ENCODE measurements around the gene GAS7.
A peak's percentile ranks its signal among the peaks of the same experiment; 100 is the strongest.

Gene GAS7

GRCh38 chr17:10144456-10144855, 54.0 kb downstream of the GAS7 start:
- POLR2A ChIA-PET, result no interaction called here
- H3K4me1 ChIP-seq (ENCODE audit: control extremely low read depth in 1 of 4, control insufficient read depth in 4 of 4, insufficient read depth in 4 of 4, low read length in 3 of 4), result peaks cover 5 to 35% (median 13%) of the 10 kb centered on the region in 4 experiments
- no peak for DNase-seq

GRCh38 chr17:10141436-10141835, 57.0 kb downstream of the GAS7 start:
- no peak overlapping the region for H3K4me3 ChIP-seq (ENCODE audit: control insufficient read depth in 1 of 7, extremely low read depth in 1 of 7, insufficient read depth in 4 of 7, low read depth in 2 of 7, low read length in 6 of 7)
- H3K4me1 ChIP-seq (ENCODE audit: control extremely low read depth in 1 of 4, control insufficient read depth in 4 of 4, insufficient read depth in 4 of 4, low read length in 3 of 4), result peaks cover 0 to 23% (median 4%) of the 10 kb centered on the region in 4 experiments
- POLR2A ChIA-PET, result no interaction called here
- no peaks in the 10 kb centered on the region for H3K27me3 ChIP-seq (replicated peaks in 2 of 5; ENCODE audit: control insufficient read depth in 4 of 5, insufficient read depth in 5 of 5, low read length in 4 of 5)
- H3K27ac ChIP-seq (ENCODE audit: insufficient read depth in 1 of 2, low read depth in 1 of 2, low read length in 2 of 2, poor library complexity in 1 of 2, severe bottlenecking in 2 of 2), result no peak overlapping the region
- H3K9me3 ChIP-seq (ENCODE audit: control extremely low read depth in 1 of 5, control insufficient read depth in 4 of 5, insufficient read depth in 2 of 5, low read depth in 1 of 5, low read length in 4 of 5), result no peaks in the 10 kb centered on the region
- CTCF ChIA-PET, result no interaction called here
- no CpG with 5 or more reads among the region's 2 CpGs for WGBS (ENCODE audit: insufficient coverage)
- DNase-seq, result no peak
- H3K36me3 ChIP-seq (ENCODE audit: control insufficient read depth in 4 of 4, insufficient read depth in 4 of 4, low read length in 3 of 4), result no peaks in the 10 kb centered on the region

More at GRCh38 chr17:10144456-10144855, 54.0 kb downstream of the GAS7 start:
- CTCF ChIA-PET, result interaction anchor here (1.5 kb wide), 1 partner anchor 25 kb away, joined by 3 read pairs; no protein-coding TSS in a partner anchor
- no peaks in the 10 kb centered on the region for H3K36me3 ChIP-seq (ENCODE audit: control insufficient read depth in 4 of 4, insufficient read depth in 4 of 4, low read length in 3 of 4)
- H3K27ac ChIP-seq (ENCODE audit: insufficient read depth in 1 of 2, low read depth in 1 of 2, low read length in 2 of 2, poor library complexity in 1 of 2, severe bottlenecking in 2 of 2), result no peak overlapping the region
- no peaks in the 10 kb centered on the region for H3K9me3 ChIP-seq (ENCODE audit: control extremely low read depth in 1 of 5, control insufficient read depth in 4 of 5, insufficient read depth in 2 of 5, low read depth in 1 of 5, low read length in 4 of 5)
- H3K27me3 ChIP-seq (replicated peaks in 2 of 5; ENCODE audit: control insufficient read depth in 4 of 5, insufficient read depth in 5 of 5, low read length in 4 of 5), result no peaks in the 10 kb centered on the region
- WGBS (ENCODE audit: insufficient coverage), result 93% methylated on average over 3 of the region's 6 CpGs
- no peak overlapping the region for H3K4me3 ChIP-seq (ENCODE audit: control insufficient read depth in 1 of 7, extremely low read depth in 1 of 7, insufficient read depth in 4 of 7, low read depth in 2 of 7, low read length in 6 of 7)

GRCh38 chr17:10139577-10139976, 58.8 kb downstream of the GAS7 start:
- CTCF ChIA-PET, result interaction anchor here (0.9 to 1.3 kb wide), 3 partner anchors 17 to 31 kb away, joined by 3 to 4 read pairs (median 3); no protein-coding TSS in a partner anchor
- DNase-seq, result no peak
- Histone ChIP-seq H3K9me3 (ENCODE audit: control extremely low read depth in 1 of 5, control insufficient read depth in 4 of 5, insufficient read depth in 2 of 5, low read depth in 1 of 5, low read length in 4 of 5) (no peaks in the 10 kb centered on the region), H3K27ac (ENCODE audit: insufficient read depth in 1 of 2, low read depth in 1 of 2, low read length in 2 of 2, poor library complexity in 1 of 2, severe bottlenecking in 2 of 2) (no peak overlapping the region), H3K4me3 (ENCODE audit: control insufficient read depth in 1 of 7, extremely low read depth in 1 of 7, insufficient read depth in 4 of 7, low read depth in 2 of 7, low read length in 6 of 7) (no peak overlapping the region), H3K4me1 (ENCODE audit: control extremely low read depth in 1 of 4, control insufficient read depth in 4 of 4, insufficient read depth in 4 of 4, low read length in 3 of 4) (peaks cover 0 to 24% (median 16%) of the 10 kb centered on the region in 4 experiments), H3K27me3 (replicated peaks in 2 of 5; ENCODE audit: control insufficient read depth in 4 of 5, insufficient read depth in 5 of 5, low read length in 4 of 5) (no peaks in the 10 kb centered on the region), H3K36me3 (ENCODE audit: control insufficient read depth in 4 of 4, insufficient read depth in 4 of 4, low read length in 3 of 4) (no peaks in the 10 kb centered on the region)
- WGBS (ENCODE audit: insufficient coverage), result 86% methylated on average over 1 of the region's 2 CpGs
- POLR2A ChIA-PET, result no interaction called here

- CTCF ChIA-PET, result interaction anchor here (0.7 to 0.9 kb wide), 3 partner anchors 9 to 12 kb away, joined by 3 read pairs; no protein-coding TSS in a partner anchor
Measured at GRCh38 chr17:10136258-10136981, 62.0 kb downstream of the GAS7 start.

GRCh38 chr17:10135539-10136257, 62.7 kb downstream of the GAS7 start:
- Histone ChIP-seq H3K9me3 (ENCODE audit: control extremely low read depth in 1 of 5, control insufficient read depth in 4 of 5, insufficient read depth in 2 of 5, low read depth in 1 of 5, low read length in 4 of 5) (no peaks in the 10 kb centered on the region), H3K27me3 (replicated peaks in 2 of 5; ENCODE audit: control insufficient read depth in 4 of 5, insufficient read depth in 5 of 5, low read length in 4 of 5) (no peaks in the 10 kb centered on the region), H3K4me1 (ENCODE audit: control extremely low read depth in 1 of 4, control insufficient read depth in 4 of 4, insufficient read depth in 4 of 4, low read length in 3 of 4) (peaks cover 0 to 22% (median 19%) of the 10 kb centered on the region in 4 experiments), H3K27ac (ENCODE audit: insufficient read depth in 1 of 2, low read depth in 1 of 2, low read length in 2 of 2, poor library complexity in 1 of 2, severe bottlenecking in 2 of 2) (no peak overlapping the region), H3K36me3 (ENCODE audit: control insufficient read depth in 4 of 4, insufficient read depth in 4 of 4, low read length in 3 of 4) (no peaks in the 10 kb centered on the region), H3K4me3 (ENCODE audit: control insufficient read depth in 1 of 7, extremely low read depth in 1 of 7, insufficient read depth in 4 of 7, low read depth in 2 of 7, low read length in 6 of 7) (no peak overlapping the region)
- WGBS (ENCODE audit: insufficient coverage), result 56% methylated on average over 6 of the region's 12 CpGs
- DNase-seq, result peak in 2 of 3 donors; percentile 58 to 60
- ChIA-PET CTCF (no interaction called here), POLR2A (no interaction called here)

More at GRCh38 chr17:10136258-10136981, 62.0 kb downstream of the GAS7 start:
- no peaks in the 10 kb centered on the region for H3K9me3 ChIP-seq (ENCODE audit: control extremely low read depth in 1 of 5, control insufficient read depth in 4 of 5, insufficient read depth in 2 of 5, low read depth in 1 of 5, low read length in 4 of 5)
- no peaks in the 10 kb centered on the region for H3K27me3 ChIP-seq (replicated peaks in 2 of 5; ENCODE audit: control insufficient read depth in 4 of 5, insufficient read depth in 5 of 5, low read length in 4 of 5)
- no peak overlapping the region for H3K27ac ChIP-seq (ENCODE audit: insufficient read depth in 1 of 2, low read depth in 1 of 2, low read length in 2 of 2, poor library complexity in 1 of 2, severe bottlenecking in 2 of 2)
- H3K4me3 ChIP-seq (ENCODE audit: control insufficient read depth in 1 of 7, extremely low read depth in 1 of 7, insufficient read depth in 4 of 7, low read depth in 2 of 7, low read length in 6 of 7), result no peak overlapping the region
- WGBS (ENCODE audit: insufficient coverage), result 98% methylated on average over 14 of the region's 15 CpGs
- peaks cover 0 to 17% (median 16%) of the 10 kb centered on the region in 4 experiments for H3K4me1 ChIP-seq (ENCODE audit: control extremely low read depth in 1 of 4, control insufficient read depth in 4 of 4, insufficient read depth in 4 of 4, low read length in 3 of 4)
- POLR2A ChIA-PET, result no interaction called here
- H3K36me3 ChIP-seq (ENCODE audit: control insufficient read depth in 4 of 4, insufficient read depth in 4 of 4, low read length in 3 of 4), result no peaks in the 10 kb centered on the region
- no peak for DNase-seq

- Histone ChIP-seq H3K27me3 (replicated peaks in 2 of 5; ENCODE audit: control insufficient read depth in 4 of 5, insufficient read depth in 5 of 5, low read length in 4 of 5) (no peaks in the 10 kb centered on the region), H3K9me3 (ENCODE audit: control extremely low read depth in 1 of 5, control insufficient read depth in 4 of 5, insufficient read depth in 2 of 5, low read depth in 1 of 5, low read length in 4 of 5) (no peaks in the 10 kb centered on the region), H3K4me1 (ENCODE audit: control extremely low read depth in 1 of 4, control insufficient read depth in 4 of 4, insufficient read depth in 4 of 4, low read length in 3 of 4) (peaks cover 8 to 44% (median 24%) of the 10 kb centered on the region in 4 experiments), H3K36me3 (ENCODE audit: control insufficient read depth in 4 of 4, insufficient read depth in 4 of 4, low read length in 3 of 4) (no peaks in the 10 kb centered on the region), H3K27ac (ENCODE audit: insufficient read depth in 1 of 2, low read depth in 1 of 2, low read length in 2 of 2, poor library complexity in 1 of 2, severe bottlenecking in 2 of 2) (no peak overlapping the region), H3K4me3 (ENCODE audit: control insufficient read depth in 1 of 7, extremely low read depth in 1 of 7, insufficient read depth in 4 of 7, low read depth in 2 of 7, low read length in 6 of 7) (no peak overlapping the region)
- ChIA-PET CTCF (no interaction called here), POLR2A (no interaction called here)
- DNase-seq, result no peak
- 30% methylated on average over 2 of the region's 5 CpGs for WGBS (ENCODE audit: insufficient coverage)
Measured at GRCh38 chr17:10130677-10131076, 67.7 kb downstream of the GAS7 start.

GRCh38 chr17:10130263-10130662, 68.1 kb downstream of the GAS7 start:
- DNase-seq, result no peak
- 92% methylated on average over 2 of the region's 5 CpGs for WGBS (ENCODE audit: insufficient coverage)
- CTCF ChIA-PET, result no interaction called here
- H3K27me3 ChIP-seq (replicated peaks in 2 of 5; ENCODE audit: control insufficient read depth in 4 of 5, insufficient read depth in 5 of 5, low read length in 4 of 5), result no peaks in the 10 kb centered on the region
- no peak overlapping the region for H3K4me3 ChIP-seq (ENCODE audit: control insufficient read depth in 1 of 7, extremely low read depth in 1 of 7, insufficient read depth in 4 of 7, low read depth in 2 of 7, low read length in 6 of 7)
- H3K4me1 ChIP-seq (ENCODE audit: control extremely low read depth in 1 of 4, control insufficient read depth in 4 of 4, insufficient read depth in 4 of 4, low read length in 3 of 4), result peaks cover 8 to 42% (median 21%) of the 10 kb centered on the region in 4 experiments
- POLR2A ChIA-PET, result no interaction called here
- H3K27ac ChIP-seq (ENCODE audit: insufficient read depth in 1 of 2, low read depth in 1 of 2, low read length in 2 of 2, poor library complexity in 1 of 2, severe bottlenecking in 2 of 2), result no peak overlapping the region
- H3K9me3 ChIP-seq (ENCODE audit: control extremely low read depth in 1 of 5, control insufficient read depth in 4 of 5, insufficient read depth in 2 of 5, low read depth in 1 of 5, low read length in 4 of 5), result no peaks in the 10 kb centered on the region
- H3K36me3 ChIP-seq (ENCODE audit: control insufficient read depth in 4 of 4, insufficient read depth in 4 of 4, low read length in 3 of 4), result no peaks in the 10 kb centered on the region
